Stimulated activated CD8-positive, alpha-beta memory T cell treated with anti-CD3 and anti-CD28 coated beads, Interleukin-15, amount 100 ng/mL, for 4 hours (primary cell): ENCODE data around the gene LKAAEAR1.

Experiments used
- DNase-seq, 2 donors: peaks; one replicate each; pipeline ENCODE4 v3.0.0-alpha.2; 2020; ENCODE audit warnings: low read depth in 2 of 2

LKAAEAR1 gene

GRCh38 chr20:64079273-64080012 is 4.8 kb downstream of the LKAAEAR1 start, which contains the start of gene RGS19:
Gene RGS19, minus strand, starts transcription at chr20:64079518. Its CDS starts 2,632 bp downstream, at chr20:64076886.
- DNase-seq: peak in 1 of 2 donors; percentile 36

DNA sequence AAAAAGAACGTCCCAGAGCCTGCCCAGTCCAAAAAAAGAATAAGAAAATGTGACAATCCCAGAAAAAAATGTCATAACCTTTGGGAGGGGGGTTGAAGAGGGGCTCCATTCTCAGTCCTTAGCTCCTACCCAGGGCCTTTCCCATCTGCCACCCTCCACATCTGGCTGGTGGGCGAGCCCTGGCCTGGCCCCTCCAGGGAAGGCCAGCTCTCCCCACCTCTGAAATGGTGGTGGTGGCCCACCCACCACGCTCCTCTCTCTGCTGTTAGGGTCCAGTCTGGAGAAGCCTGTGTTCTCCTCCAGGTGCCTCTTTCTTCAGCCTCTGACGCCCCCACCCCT is 5.3 kb downstream of the LKAAEAR1 start:
- no peak for DNase-seq

- no peak for DNase-seq
Measured at GRCh38 chr20:64077876-64078551, 6.2 kb downstream of the LKAAEAR1 start.

DNA sequence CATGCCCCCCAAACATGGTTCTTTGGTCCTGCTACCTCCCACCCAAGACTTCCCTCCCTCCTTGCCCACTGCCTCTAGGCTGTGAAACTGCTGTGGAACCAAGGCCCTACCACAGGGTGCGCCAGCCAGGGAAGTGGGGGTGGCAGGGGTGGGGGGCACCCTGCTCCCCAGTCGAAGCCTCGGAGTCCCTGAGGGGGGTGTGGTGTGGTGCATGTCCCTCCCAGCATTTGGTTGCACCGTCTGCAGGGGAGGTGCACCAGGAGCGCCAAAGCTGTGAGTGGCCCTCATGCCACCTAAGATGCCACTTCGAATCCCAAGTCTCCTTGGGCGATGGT is 6.7 kb downstream of the LKAAEAR1 start:
- DNase-seq: no peak

- no peak for DNase-seq
Measured at GRCh38 chr20:64077094-64077493, 7.1 kb downstream of the LKAAEAR1 start.

DNA sequence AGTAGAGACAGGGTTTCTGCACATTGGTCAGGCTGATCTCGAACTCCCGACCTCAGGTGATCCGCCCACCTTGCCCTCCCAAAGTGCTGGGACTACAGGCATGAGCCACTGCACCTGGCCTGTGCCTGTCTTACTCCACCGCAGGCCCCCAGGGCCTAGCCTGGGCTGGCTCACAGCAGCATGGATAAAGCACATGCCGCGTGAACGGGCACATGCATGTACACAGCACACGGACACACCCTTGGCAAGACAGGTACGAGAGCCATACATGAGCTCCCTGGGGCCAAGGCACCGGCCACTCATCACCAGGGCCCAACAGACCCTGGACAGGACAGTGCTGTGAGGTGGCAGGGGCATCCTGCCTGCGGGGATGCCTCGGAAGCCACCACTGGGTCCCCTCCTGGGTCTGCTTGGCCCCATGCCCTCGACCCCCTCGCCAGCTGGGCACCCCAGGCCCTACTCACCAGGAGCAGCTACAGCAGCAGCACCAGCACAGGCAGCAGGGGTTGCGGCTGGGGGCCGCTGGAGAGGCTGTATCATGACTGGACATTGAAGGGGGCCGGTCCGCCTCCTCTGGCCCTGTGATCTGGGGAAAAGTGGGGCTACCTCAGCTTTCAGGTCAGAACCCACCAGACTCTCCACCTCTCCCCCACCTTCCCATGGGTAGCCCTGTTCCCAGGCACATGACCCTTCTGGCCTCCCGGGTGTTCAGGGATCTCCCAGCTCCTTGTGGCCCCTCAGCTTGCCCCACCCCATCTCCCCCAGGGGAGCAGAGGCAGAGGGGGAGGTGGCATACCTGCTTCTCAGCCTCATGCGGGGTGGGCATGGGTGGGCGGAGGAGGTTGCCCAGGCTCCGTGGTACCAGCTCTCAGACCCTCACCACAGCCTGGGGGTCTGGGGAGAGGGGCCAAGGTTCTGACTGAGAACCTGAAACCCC is 7.9 kb downstream of the LKAAEAR1 start:
- no peak for DNase-seq

DNA sequence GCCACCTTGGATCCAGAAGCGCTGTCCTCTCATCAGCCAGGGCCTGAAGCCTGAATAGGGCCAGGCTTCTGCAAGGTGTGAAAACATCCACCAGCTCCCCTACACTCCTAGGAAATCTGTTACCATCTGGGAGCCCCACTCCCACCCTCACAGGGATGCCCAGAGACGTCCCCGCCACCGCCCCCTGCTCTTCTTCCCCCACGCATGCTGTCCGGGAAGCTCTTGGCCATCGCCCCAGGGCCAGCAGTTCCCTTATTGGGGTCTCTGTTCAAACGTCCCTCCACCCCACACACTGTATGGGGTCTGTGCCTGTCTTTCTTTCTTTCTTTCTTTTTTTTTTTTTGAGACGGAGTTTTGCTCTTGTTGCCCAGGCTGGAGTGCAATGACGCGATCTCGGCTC is 8.6 kb downstream of the LKAAEAR1 start:
- no peak for DNase-seq

- DNase-seq: no peak
Measured at GRCh38 chr20:64074963-64075362, 9.2 kb downstream of the LKAAEAR1 start.

DNA sequence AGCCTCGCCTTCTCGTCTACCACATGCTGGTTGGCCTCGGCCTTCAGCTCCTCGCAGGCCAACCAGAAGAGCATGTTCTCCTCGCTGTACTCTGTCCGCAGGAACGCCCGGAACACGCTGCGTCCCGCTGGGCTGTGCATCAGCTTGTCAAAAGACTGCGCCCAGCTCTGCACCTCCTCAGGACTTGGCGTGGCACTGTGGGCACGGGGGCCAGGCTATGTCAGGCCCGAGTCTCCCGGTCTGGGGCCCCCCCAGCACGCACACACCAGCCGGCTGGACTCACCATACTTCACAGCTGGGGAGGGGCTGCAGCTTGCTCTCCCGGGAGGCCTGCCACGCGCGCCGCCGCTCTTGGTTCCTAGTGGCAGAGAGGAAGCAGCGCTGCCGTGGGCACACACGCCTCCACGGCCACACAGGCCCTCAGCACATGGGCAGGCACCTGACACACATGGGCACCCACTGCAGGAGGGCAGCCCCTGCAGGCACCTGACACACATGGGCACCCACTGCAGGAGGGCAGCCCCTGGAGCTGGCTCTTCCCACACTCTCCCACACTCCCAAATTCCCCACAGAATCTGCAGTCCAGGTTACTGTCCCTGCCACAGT is 9.9 kb downstream of the LKAAEAR1 start:
- no peak for DNase-seq

DNA sequence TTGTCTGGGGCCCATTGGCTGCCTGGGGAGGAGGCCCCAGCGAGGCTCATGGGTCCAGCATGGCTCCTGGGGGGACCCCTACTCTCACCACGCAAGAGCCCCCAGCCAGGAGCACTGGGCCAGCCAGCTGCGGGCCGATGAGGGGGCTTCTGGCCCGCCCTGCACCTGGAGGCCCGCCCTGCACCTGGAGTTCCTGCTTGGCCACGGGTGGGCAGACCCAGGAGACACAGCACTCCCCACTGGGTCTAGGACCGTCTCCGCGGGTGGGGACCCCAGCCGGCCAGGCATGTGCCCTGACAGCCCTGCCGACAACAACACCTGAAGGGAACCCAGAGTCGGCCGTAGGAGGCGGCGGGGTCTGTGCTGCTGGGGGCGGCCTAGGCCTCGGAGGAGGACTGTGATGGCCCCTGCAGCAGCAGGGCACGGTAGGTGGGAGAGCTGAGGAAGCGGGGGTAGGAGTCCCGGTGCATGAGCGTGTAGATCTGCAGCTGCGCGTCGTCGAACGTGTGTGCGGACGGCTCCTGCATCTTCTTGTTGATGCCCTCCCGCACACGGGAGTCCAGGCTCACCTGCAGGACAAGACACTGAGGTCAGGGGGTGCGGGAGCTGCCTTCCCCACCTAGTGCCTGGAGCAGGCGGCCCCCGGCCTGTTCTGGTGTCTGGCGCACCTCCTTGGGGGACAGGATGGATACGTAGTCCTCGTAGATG is 10.6 kb downstream of the LKAAEAR1 start:
- DNase-seq: no peak

- no peak for DNase-seq
Measured at GRCh38 chr20:64072498-64073063, 11.6 kb downstream of the LKAAEAR1 start.

GRCh38 chr20:64071341-64072332 is 12.6 kb downstream of the LKAAEAR1 start:
- DNase-seq: no peak

GRCh38 chr20:64070244-64070993 is 13.8 kb downstream of the LKAAEAR1 start:
- DNase-seq: no peak

GRCh38 chr20:64069614-64070243 is 14.5 kb downstream of the LKAAEAR1 start:
- no peak for DNase-seq

GRCh38 chr20:64069209-64069613 is 15.0 kb downstream of the LKAAEAR1 start:
- DNase-seq: no peak

- no peak for DNase-seq
Measured at GRCh38 chr20:64068386-64069208, 15.6 kb downstream of the LKAAEAR1 start.

DNA sequence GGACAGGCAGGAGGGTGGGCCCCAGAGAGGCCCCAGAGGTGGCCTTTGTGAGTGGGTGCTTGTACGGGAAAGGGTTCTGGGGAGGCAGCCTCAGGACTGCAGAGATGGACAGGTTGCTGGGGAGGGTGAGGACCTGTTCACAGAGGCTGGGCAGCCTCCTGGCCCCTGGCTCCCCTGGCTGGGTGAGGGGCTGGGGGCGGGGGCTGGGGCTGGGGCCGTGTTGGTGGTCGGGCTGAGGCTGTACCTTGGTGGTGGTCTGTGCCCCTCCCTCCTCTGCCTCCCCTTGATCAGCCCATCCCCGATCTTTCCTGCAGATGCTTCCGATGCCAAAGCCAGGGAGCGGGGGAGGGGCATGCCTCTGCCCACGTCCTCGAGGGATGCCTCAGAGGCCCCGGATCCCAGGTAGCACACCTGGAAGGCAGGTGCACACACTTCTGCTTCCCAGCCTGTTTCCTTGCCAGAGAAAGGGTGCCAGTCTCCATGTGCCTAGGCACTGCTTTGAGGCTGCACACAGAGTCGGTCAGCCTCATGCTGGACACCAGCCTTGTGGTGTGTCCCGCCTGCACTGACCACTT is 16.4 kb downstream of the LKAAEAR1 start:
- no peak for DNase-seq
